Endothelial cell of umbilical vein (primary cell): ENCODE measurements around the gene LMF1.

ENCODE experiments used
- CTCF ChIP-seq, 2 donors: IDR thresholded peaks; 1 replicate in 1 of 2; 2 replicates in 1 of 2; pipeline ENCODE4 v1.5.1; 2011; ENCODE audit warnings: low read length in 2 of 2, mild to moderate bottlenecking in 2 of 2, moderate library complexity in 2 of 2, control low read depth in 1 of 2, inconsistent platforms in 1 of 2, low read depth in 1 of 2; ENCODE audit not compliant: insufficient read depth in 1 of 2; ENCODE audit errors: extremely low read depth in 1 of 2
- FOS ChIP-seq: IDR thresholded peaks from 2 replicates; pipeline ENCODE4 v1.6.1; 2011; ENCODE audit warnings: mild to moderate bottlenecking, low read length, moderate library complexity, borderline replicate concordance; ENCODE audit not compliant: insufficient read depth
- MAX ChIP-seq: IDR thresholded peaks from 2 replicates; pipeline ENCODE4 v1.6.1; 2011; ENCODE audit not compliant: insufficient read depth, insufficient read length
- POLR2A ChIP-seq: IDR thresholded peaks from 2 replicates; pipeline ENCODE4 v1.6.1; 2012; ENCODE audit warnings: low read depth, mild to moderate bottlenecking, control low read depth, low read length

GRCh38 chr16:842061-842476 lies 128.7 kb downstream of the LMF1 start:
- TF ChIP-seq CTCF (IDR thresholded peaks at IDR 0.05; ENCODE audit: extremely low read depth in 1 of 2, insufficient read depth in 1 of 2, low read depth in 1 of 2, low read length in 2 of 2) = no peak
- no peak for TF ChIP-seq POLR2A
- TF ChIP-seq MAX = no peak
- no peak for TF ChIP-seq FOS
